WI38 (cell line): ENCODE measurements around the gene CAP1.
"Not testable (repeated sequence)": the region's sequence is repeated elsewhere in the genome, so short reads cannot be mapped to it uniquely, and the experiment has no call there.

Experiments used
- H3K4me3 ChIP-seq: 2 replicates; pipeline ENCODE4 v1.5.1; 2011; ENCODE audit warnings: low read depth, mild to moderate bottlenecking, control low read depth, low read length
- CTCF ChIP-seq: IDR thresholded peaks from 2 replicates; pipeline ENCODE4 v1.5.1; 2012; ENCODE audit warnings: low read depth, mild to moderate bottlenecking, control low read depth, low read length

Gene CAP1

DNA sequence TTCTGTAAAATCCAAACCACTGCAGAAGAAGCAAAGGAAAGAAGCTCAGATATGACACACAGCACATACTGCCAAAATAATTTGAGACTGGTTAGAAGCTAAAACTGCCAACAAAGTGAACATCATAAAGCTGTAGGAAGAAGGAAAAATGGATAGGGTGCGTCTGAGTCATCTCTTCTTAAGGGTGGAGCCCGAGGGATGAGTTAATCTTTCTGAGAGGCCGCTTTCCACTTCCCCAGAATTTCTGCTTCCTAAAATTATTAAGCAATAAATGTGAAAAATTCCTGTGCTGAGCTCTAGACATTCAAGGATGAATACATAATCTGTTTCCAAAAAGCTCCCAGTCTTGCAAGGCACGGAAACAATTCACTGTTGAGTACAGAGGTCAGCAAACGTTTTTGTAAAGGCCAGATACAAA is 36.4 kb downstream of the CAP1 start:
- no peak for TF ChIP-seq CTCF
- H3K4me3 ChIP-seq: no peak overlapping the region

DNA sequence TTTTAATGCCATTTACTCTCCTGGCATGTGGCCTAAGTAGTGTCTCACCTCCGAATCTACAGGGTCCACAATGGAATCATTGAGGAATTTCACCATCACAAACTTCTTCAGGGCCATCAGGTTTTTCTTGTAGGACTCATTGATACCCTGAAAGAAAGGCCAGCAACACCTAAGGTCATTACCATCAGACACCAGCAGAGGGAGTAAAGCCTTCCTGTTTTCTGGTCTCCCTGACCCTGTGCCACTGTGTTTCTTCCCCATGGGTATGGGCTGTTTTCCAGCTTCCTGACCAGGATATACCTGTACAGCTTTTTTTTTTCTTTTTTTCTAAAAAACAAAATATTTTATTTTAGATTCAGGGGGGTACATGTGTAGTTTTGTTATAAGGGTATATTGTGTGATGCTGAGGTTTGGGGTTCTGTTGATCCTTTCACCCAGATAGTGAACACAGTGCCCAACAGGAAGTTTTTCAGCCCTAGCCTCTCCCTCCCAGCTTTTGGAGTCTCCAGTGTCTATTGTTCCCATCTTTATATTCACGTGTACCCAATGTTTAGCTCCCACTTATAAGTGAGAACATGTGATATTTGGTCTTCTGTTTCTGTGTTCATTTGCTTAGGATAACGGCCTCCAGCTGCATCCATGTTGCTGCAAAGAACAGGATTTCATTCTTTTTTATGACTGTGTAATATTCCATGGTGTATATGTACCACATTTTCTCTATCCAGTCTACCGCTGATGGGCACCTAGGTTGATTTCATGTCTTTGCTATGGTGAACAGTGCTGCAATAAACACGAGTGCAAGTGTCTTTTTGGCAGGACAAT is 38.2 kb downstream of the CAP1 start:
- peak; percentile 80 for TF ChIP-seq CTCF
- no peak overlapping the region for H3K4me3 ChIP-seq

GRCh38 chr1:40079774-40080400 is 39.4 kb downstream of the CAP1 start:
- no peak overlapping the region for H3K4me3 ChIP-seq
- no peak for TF ChIP-seq CTCF

DNA sequence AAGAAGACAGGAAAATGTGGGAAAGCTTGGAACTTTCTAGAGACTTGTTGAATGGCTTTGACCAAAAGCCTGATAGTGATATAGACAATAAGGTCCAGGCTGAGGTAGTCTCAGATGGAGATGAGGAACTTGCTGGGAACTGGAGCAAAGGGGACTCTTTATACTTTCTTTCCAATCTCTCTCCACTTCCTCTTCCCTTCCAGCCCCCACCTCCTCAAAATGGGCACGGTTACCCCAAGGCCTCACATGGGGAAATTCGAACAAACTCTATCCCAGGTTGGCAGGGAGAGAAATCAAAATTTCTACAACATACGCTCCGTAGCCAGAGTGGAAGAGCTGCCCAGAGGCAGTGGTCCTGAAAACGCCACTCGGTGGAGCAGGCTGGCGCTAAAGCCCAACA is 41.3 kb downstream of the CAP1 start:
- no peak for TF ChIP-seq CTCF
- H3K4me3 ChIP-seq: no peak overlapping the region

GRCh38 chr1:40084750-40085149 is 44.2 kb downstream of the CAP1 start:
- TF ChIP-seq CTCF: peak; percentile 42; the same call in 1 of the 2 replicates
- H3K4me3 ChIP-seq: not testable (repeated sequence)

DNA sequence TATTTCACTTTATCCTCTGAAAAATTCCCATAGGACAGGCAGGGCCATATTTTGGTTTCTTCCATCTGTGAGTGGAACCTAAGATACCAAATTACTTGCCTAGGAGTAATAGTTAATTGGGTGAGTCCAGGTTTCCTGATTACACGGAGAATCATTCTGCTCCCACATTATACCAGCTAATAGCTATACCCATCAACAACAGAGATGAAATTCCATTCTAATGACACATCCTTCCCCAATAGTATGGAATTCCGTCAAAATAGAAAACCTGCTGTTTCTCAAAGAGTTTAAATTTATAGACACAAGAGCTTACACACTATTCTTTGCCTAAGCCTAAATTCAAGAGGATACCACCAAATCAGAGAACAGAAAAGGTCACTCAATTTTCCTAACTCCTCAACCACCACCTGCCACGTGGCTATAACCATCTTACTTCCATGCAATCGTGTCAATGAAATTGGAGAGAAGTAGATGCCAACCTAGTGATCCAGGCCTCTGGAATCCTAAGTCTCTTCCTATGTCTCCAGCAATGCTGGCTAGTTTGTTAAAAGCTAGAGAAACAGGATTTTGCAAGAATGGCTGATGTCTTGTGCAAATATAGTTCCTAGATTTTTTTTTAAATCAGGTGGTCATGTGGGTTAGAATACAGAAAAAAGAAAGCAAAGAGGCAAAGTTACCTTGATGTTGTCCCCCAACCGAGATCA is 50.3 kb downstream of the CAP1 start:
- TF ChIP-seq CTCF: no peak
- no peak overlapping the region for H3K4me3 ChIP-seq

DNA sequence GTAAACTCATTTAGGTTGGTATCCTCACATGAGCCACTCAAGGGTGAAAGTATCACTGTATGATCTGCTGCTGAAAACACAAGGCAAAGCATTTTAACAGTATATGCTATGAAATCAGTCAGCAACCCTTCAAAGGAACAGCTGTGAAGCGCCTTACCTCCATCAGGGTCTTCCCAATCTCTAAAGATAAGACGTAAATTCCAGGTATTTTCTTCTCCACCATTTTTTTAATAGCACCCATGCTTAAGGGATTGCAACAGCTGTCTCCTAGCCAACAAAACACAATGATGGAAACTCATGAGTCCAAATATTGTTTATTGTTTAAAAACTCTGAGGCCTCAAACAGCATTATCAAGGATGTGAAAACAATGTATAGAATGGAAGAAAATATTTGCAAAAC is 51.7 kb downstream of the CAP1 start:
- no peak for TF ChIP-seq CTCF
- no peak overlapping the region for H3K4me3 ChIP-seq
